ENCODE results near the gene CNOT8.

DNA sequence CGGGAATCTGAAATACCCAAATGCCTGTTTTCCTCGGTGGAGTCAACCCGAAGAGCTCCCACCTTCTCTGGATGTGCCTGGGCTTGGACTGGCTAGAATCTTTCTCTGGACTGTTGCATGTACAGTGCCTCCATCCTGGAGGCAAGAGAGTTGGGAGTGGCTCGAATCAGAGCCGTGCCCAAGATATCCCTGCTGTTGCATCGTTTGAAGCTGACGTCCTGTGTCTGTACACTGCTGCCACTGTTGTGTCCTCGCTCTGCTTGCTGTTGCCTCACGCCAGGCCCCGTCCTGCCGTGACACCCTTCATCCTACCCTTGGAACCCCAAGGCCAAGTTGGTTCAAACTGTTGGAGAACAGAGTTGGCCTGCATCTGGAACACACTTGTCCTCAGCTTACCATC, 43.4 kb upstream of the CNOT8 start:
- TF ChIP-seq, protein P1, sequence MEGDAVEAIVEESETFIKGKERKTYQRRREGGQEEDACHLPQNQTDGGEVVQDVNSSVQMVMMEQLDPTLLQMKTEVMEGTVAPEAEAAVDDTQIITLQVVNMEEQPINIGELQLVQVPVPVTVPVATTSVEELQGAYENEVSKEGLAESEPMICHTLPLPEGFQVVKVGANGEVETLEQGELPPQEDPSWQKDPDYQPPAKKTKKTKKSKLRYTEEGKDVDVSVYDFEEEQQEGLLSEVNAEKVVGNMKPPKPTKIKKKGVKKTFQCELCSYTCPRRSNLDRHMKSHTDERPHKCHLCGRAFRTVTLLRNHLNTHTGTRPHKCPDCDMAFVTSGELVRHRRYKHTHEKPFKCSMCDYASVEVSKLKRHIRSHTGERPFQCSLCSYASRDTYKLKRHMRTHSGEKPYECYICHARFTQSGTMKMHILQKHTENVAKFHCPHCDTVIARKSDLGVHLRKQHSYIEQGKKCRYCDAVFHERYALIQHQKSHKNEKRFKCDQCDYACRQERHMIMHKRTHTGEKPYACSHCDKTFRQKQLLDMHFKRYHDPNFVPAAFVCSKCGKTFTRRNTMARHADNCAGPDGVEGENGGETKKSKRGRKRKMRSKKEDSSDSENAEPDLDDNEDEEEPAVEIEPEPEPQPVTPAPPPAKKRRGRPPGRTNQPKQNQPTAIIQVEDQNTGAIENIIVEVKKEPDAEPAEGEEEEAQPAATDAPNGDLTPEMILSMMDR (IDR thresholded peaks at IDR 0.05): no peak
- no peak for TF ChIP-seq POLR2A (IDR thresholded peaks at IDR 0.05)

Data from body of pancreas (tissue), 4 donors.